ENCODE data around the gene HDX.
"Not testable (repeated sequence)": the region's sequence is repeated elsewhere in the genome, so short reads cannot be mapped to it uniquely, and the experiment has no call there.

Gene HDX

GRCh38 chrX:84339507-84340364 lies 162.5 kb downstream of the HDX start:
- peak; percentile 1 for DNase-seq (ENCODE audit: low spot score)

DNA sequence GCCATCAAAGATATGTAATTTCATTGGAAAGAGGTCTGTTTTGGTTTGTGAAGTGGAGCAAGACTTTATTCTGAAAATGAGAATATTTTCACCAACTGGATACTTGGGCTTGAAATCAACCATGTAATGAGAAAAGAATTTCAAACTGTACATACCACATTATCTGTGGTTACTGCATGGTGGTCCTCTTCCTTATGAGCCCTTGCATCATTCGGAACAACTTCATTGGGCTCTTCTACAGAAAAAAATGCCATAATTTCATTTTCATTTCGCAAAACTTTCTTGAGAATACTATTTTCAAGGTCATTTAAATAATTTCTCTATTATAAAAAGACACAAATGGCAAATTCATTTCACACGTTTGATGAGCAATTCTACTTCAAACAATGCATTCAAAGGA lies 165.6 kb downstream of the HDX start:
- DNase-seq (ENCODE audit: low spot score), result no peak

DNA sequence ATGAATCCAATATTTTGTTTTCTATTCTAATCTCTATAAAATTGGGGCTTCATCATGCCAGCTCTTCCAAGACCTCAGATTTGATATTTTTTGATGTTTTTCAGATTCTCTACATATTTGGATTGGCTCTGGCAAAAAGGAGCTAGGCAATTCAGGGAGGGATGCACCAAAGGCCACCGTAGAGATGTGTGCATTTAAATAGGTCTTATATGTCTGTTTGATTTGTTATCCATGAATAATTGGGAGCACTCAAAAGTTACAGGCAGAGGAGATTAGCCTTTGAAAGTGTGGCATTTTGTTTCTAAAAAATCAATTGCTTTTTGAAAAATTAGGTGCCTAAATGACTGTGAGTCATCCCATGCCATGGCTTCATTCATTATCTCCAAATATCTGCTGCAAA lies 167.1 kb downstream of the HDX start:
- no peak for DNase-seq (ENCODE audit: low spot score)

- no peak for DNase-seq (ENCODE audit: low spot score)
Measured at GRCh38 chrX:84322083-84322827, 180.0 kb downstream of the HDX start.

GRCh38 chrX:84320614-84321013 lies 181.6 kb downstream of the HDX start:
- DNase-seq (ENCODE audit: low spot score), result no peak

DNA sequence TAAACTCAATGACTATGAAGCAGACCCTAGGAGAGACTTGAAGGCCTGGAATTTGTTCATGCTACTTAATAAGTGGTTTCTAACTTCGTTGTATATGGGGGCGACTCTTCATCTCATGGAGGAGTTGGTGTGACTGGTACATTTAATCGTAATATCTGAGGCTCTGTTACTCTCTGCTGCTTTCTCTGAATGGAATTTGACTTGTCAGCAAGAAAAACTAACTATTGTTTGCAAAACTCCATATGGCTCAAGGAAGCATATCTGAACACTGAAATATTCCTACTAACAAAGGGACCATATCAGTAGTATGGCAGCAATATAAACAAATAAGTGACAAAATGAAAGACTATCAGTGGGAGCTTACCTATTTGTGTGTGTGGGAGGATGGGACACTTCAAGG lies 182.2 kb downstream of the HDX start:
- no peak for DNase-seq (ENCODE audit: low spot score)

- DNase-seq (ENCODE audit: low spot score), result no peak
Measured at GRCh38 chrX:84318661-84319060, 183.6 kb downstream of the HDX start.

DNA sequence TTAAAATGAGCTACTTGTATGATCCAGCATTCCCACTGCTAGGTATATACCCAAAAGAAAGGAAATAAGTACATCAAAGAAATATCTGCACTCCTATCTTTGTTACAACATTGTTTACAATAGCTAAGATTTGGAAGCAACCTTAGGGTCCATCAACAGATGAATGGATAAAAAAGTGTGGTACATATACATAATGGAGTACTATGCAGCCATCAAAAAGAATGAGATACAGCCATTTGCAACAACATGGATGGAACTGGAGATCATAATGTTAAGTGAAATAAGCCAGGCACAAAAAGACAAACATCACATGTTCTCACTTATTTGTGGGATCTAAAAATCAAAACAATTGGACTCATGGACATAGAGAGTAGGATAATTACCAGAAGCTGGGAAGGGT lies 186.3 kb downstream of the HDX start:
- DNase-seq (ENCODE audit: low spot score), result not testable (repeated sequence)
